NCI-H1048 (cell line): Measurements from ENCODE around the gene PNPLA7.
"Not testable (repeated sequence)": the region's sequence is repeated elsewhere in the genome, so short reads cannot be mapped to it uniquely, and the experiment has no call there.

Experiments
- DNase-seq: peaks from one replicate; lab custom pipeline; 2025; lab: John Stamatoyannopoulos, UW

PNPLA7 gene

DNA sequence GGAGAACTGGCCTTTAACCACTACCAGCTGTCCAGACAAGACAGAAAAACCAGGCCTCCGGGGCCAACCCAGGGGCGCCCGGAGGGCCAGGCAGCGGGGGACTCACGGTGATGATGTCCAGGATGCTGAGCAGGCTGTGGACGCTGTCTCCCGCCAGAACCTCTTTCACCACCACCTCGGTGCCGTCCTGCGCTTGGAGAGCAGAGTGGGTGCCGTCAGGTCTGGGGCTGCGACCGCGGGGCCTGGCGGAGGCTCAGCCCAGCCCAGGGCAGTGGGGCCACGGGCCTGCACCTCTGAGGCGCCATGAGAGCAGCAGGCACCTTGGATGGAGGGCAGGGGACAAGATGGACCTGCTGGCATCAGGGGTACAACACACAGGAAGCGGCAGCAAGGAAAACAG is 9.7 kb downstream of the PNPLA7 start:
- DNase-seq, result no peak

DNA sequence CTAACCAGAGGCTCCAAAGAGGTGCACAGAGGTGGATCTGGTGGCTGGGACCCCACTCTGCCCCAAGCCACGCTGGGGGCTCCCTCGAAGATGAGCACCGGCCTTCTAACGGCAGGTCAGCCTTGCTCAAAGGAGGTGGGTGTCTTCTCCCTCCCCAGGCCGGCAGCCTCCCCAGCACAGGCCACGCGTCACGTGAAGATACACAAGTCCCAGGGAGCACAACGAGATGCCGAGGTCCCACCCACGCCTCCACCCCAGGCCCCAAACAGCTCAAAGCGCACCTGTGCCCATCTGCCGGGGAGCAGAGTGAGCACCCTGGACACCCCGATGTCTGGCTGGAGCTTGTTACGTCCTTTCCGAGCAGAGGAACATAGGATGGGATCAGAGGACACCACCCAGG is 12.1 kb downstream of the PNPLA7 start:
- no peak for DNase-seq

GRCh38 chr9:137536594-137537131 is 13.5 kb downstream of the PNPLA7 start:
- DNase-seq, result not testable (repeated sequence)

GRCh38 chr9:137535120-137535428 is 15.1 kb downstream of the PNPLA7 start:
- no peak for DNase-seq

- DNase-seq, result peak; percentile 15
These were observed 15.7 kb downstream of the PNPLA7 start for GRCh38 chr9:137534256-137535119.

GRCh38 chr9:137532891-137533468 is 17.2 kb downstream of the PNPLA7 start:
- not testable (repeated sequence) for DNase-seq

DNA sequence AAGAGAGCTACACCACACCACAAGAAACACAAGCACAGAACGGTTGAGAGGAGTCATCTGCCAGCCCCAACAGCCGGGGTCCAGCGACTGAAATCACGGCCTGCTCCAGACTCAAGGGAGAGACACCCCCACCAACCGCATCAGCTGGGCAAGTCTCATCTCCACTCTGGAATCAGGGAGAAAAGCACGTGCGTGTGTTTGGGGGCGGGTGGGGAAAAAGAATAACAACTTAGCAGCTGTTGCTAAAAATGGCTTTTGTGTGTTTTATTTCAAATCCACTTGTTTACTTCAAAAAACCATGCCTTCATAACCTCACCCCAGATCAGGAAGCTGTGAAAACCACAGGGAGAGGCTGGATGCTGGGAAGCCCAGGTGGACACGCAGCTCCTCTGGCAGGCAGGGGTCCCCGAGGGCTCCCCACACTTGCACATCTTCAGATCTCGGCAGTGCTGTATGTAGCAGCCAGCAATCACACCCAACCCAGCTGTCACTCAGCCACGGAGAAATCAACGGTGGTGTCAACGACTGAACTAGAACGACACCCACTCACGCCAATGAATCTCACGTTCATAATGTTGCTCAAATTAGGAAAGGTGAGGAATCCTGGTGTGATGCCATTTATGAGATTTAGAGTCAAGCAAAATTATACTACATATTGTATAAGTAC is 19.0 kb downstream of the PNPLA7 start:
- no peak for DNase-seq

- no peak for DNase-seq
These were observed 19.9 kb downstream of the PNPLA7 start for GRCh38 chr9:137530331-137530730.

GRCh38 chr9:137524981-137525317 is 25.3 kb downstream of the PNPLA7 start:
- no peak for DNase-seq

DNA sequence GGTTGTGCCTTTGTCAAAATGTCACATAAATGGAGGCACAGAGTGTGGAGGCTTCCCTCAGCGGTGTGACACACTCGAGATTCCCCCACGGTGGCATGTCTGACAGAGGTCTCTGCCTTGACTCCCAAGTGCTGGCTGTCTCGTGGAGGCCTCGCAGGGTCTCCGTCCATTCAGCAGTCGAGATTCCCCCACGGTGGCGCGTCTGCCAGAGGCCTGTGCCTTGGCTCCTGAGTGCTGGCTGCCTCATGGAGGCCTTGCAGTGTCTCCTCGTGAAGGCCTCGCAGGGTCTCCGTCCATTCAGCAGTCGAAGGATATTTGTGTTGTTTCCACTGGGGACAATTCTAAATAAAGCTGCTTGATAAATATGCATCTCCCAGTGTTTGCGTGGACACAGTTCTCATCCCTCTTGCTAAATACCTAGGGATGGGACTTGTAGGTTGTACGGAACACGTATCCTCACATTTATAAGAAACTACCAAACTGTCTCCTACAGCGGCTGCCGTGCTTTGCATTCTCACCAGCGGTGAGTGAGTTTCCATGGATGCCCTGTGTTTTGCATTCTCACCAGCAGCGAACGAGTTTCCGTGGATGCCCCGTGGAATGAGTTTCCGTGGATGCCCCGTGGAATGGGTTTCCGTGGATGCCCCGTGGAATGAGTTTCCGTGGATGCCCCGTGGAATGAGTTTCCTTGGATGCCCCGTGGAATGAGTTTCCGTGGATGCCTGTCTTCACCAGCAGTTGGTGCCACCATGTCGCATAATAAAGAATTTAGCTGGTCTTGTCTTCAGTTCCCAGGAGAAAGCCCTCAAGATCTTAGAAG is 25.8 kb downstream of the PNPLA7 start:
- no peak for DNase-seq

DNA sequence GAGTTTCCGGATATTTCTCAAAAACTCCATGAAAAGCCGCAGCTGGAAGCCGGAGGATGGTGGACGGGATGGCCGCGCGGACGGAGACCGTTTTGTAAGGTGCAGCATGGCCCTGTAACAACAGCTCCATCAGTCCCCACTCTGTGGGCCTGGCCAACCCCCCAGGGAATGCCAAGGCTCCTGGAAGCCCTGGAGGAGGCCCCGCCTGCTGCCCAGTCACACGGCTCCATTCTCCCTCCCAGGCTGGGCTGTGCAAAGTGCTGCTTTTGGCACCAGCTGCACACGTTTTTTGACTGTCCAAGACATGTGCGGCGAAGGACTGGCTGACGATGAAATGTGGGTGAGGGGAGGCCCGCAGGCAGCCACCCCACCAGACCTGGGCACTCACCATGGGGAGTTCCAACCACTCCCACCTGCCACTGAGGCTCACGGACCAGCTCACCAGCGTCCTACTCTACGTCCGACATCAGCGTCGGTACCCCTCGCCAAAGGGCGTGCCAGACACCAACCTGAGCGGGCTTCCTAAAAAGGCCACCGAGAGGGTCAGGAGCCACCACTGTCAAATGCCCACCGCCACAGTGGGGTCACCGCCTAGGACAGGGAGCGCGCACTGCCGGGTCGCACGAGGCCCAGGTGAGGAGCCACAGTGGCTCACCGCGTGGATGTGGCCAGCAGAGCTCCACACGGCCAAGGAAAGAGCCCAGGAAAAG is 27.3 kb downstream of the PNPLA7 start:
- DNase-seq, result no peak

DNA sequence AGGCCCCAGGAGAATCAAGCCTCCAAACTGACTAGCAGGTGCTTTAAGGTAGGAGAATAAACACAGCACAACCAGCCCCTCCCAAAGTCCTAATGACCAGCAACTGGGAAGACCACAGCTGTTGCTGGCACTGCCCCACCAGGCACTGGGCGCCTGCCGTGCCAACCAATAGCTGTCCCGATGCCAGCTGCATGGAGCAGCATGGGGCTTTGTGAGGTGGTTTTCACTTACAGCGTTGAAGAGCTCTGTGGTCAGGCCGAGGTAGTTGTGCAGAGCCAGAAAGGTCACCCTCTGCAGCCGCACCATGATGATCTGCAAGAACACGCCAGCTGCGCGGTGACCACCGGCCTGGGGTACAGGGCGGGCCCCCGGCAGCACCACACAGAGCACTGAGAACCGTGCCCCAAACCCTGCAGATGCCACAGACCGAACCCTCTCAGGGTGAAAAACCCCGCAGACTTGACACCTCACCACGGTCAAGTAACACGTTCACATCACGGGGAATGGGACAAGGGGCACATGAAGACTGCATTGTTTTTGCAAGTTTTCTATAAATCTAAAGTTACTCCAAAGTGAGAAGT is 28.7 kb downstream of the PNPLA7 start:
- no peak for DNase-seq

DNA sequence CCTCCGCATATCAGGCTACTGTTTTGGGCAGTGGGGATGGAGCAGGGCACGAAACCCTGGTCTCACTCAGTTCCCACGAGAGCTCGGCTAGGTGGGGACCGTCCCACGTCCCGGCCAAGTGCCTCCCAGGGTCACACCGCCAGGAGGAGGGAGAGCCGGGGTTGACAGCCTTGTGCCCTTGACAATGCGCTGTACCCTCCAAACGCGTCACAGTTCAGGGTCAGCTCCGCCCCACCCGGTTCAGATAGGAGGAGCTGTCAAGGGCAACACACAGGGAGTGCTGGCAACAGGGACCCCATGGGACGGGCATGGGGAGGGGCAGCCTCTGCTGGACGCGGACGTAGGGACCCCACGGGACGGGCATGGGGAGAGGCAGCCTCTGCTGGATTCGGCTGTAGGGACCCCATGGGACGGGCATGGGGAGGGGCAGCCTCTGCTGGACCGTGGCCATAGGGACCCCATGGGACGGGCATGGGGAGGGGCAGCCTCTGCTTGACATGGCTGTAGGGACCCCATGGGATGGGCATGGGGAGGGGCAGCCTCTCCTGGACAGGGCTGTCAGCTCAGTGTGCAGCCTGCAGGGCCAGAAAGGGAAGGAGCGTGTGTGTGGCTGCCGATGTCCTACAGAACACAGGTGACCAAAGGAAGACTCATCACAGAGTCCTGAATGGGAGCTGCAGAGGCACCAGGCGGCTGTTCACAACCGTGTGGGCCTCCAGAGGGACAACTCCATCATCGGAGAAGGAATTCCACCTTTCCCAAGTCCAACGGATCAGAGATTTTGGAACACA is 29.4 kb downstream of the PNPLA7 start:
- DNase-seq, result no peak

DNA sequence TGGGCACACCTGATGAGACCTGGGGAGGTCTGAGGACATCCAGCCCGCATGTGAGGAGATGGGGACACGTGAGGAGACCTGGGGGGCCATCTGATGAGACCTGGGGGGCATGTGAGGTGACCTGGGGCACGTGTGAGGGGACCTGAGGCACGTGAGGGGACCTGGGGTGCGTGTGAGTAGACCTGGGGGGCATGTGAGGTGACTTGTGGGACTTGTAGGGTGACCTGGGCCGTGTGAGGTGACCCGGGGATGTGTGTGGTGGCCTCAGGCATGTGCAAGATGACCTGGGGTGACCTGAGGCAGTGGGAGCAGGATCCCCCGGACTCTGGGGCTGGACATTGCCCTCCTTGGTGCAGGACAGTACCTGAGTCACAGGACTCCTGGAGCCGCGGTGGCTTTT is 30.6 kb downstream of the PNPLA7 start:
- no peak for DNase-seq

DNA sequence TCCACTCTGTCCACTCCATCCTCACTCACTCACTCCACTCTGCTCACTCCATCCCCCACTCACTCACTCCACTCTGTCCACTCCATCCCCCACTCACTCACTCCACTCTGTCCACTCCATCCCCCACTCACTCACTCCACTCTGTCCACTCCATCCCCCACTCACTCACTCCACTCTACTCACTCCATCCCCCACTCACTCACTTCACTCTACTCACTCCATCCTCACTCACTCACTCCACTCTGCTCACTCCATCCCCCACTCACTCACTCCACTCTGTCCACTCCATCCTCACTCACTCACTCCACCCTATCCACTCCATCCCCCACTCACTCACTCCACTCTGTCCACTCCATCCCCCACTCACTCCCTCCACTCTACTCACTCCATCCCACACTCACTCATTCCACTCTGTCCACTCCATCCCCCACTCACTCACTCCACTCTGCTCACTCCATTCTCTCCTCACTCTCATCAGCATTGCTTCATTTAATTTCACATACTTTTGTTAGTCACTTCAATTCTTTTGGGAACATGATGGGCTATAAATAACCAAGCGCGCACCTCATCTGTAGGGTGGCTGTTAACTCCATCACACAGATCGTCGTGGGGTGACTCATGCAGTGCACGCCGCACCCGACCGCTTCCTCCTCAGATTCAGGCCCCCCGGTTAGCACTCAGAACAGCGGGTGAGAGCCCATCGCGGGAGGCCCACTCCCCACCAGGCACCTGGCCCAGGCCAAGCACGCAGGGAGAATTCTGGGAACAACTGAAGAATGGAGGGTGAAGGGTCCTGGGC is 31.3 kb downstream of the PNPLA7 start:
- DNase-seq, result not testable (repeated sequence)

GRCh38 chr9:137516144-137516917 is 33.9 kb downstream of the PNPLA7 start:
- DNase-seq, result no peak

- no peak for DNase-seq
These were observed 34.9 kb downstream of the PNPLA7 start for GRCh38 chr9:137515338-137515724.

DNA sequence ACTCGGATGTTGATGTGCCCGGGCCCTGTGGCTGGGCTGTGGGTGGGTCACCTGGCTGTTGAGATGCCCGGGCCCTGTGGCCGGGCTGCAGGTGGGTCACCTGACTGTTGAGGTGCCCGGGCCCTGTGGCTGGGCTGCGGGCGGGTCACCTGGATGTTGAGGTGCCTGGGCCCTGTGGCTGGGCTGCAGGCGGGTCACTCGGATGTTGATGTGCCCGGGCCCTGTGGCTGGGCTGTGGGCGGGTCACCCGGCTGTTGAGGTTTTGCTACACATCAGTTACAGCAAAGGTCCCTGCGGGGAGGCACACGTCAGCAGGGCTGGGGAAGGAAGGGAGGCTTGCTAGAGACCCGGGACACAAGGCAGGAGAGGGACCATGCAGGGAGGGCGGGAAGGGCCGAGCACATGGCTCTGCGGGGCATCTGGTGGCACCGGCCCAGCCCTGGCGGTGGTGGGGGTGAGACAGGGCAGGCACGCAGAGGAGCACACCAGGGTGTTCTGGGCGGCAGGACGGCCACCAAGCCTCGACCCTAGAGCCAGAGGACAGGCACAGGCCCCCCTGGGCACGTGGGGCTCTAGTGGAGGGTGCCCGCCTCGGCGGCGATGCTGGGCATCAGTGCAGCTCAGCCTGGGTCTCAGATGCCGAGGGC is 35.4 kb downstream of the PNPLA7 start:
- DNase-seq, result no peak
